SK-N-SH (cell line): ENCODE results near the gene ART4.

ENCODE experiments used
- EZH2phosphoT487 ChIP-seq: fragments of 200-600 bp; sonication (generic); IDR thresholded peaks from 2 replicates; pipeline ENCODE4 v1.6.1; 2017; ENCODE audit warnings: low read depth, mixed run types, mild to moderate bottlenecking, antibody characterized with exemption, moderate library complexity, borderline replicate concordance
- POLR2AphosphoS5 ChIP-seq: IDR thresholded peaks from 2 replicates; pipeline ENCODE4 v1.6.1; 2012; ENCODE audit warnings: low read depth, low read length

GRCh38 chr12:14840616-14841015, 2.7 kb downstream of the ART4 start:
- no peak for TF ChIP-seq POLR2AphosphoS5
- no peak for TF ChIP-seq EZH2phosphoT487
